Thyroid gland (tissue), 4 donors: ENCODE results near the gene ACSL3.

ENCODE experiments used
- CTCF ChIP-seq, 6 experiments: fragments of 200-600 bp in 3 of 6; fragments of 450-650 bp in 3 of 6; sonication (generic) in 3 of 6; IDR thresholded peaks; one replicate each; pipeline ENCODE4 v1.5.1; 2016 to 2019; ENCODE audit warnings: antibody characterized with exemption in 6 of 6, mild to moderate bottlenecking in 2 of 6, inconsistent platforms in 1 of 6, moderate library complexity in 1 of 6
- POLR2A ChIP-seq, 2 donors: fragments of 450-650 bp; IDR thresholded peaks; one replicate each; pipeline ENCODE4 v1.6.1; 2017; ENCODE audit warnings: antibody characterized with exemption in 2 of 2, mild to moderate bottlenecking in 2 of 2, moderate library complexity in 1 of 2

GRCh38 chr2:222883420-222883819 is 22.6 kb downstream of the ACSL3 start:
- TF ChIP-seq POLR2A (IDR thresholded peaks at IDR 0.05): no peak
- TF ChIP-seq CTCF (IDR thresholded peaks at IDR 0.05): no peak
